Neural cell (in vitro differentiated cells): ENCODE measurements around the gene ANKRD2.

Experiments used
- CTCF ChIP-seq: fragments of 450-650 bp; IDR thresholded peaks from 2 replicates; pipeline ENCODE4 v1.5.1; 2014; ENCODE audit warnings: antibody characterized with exemption, mild to moderate bottlenecking, moderate library complexity; ENCODE audit not compliant: poor library complexity, severe bottlenecking
- EZH2 ChIP-seq: fragments of 200-600, 300-800 bp; shearing (Covaris generic), sonication (generic); IDR thresholded peaks from 2 replicates; pipeline ENCODE4 v1.6.1; 2014; ENCODE audit warnings: antibody characterized with exemption, low read length, borderline replicate concordance, mild to moderate bottlenecking; ENCODE audit not compliant: insufficient read depth, poor library complexity, severe bottlenecking
- MXI1 ChIP-seq: fragments of 450-650 bp; conservative IDR thresholded peaks from 2 replicates; pipeline ENCODE4 v1.6.1; 2014; ENCODE audit warnings: antibody characterized with exemption, mild to moderate bottlenecking; ENCODE audit not compliant: poor library complexity, severe bottlenecking

GRCh38 chr10:97538839-97539238 is 33.7 kb upstream of the ANKRD2 start:
- TF ChIP-seq CTCF (no peak), EZH2 (no peak), MXI1 (no peak)
